B cell (primary cell): ENCODE data around the gene MAP3K5.

Source experiments
- CTCF ChIP-seq: fragments of 200-600 bp; IDR thresholded peaks from one replicate; pipeline ENCODE4 v1.8.0; 2022; ENCODE audit warnings: antibody characterized with exemption, mild to moderate bottlenecking
- EZH2 ChIP-seq: IDR thresholded peaks from 2 replicates; pipeline ENCODE4 v1.6.1; 2012; ENCODE audit warnings: borderline replicate concordance, low read depth, mild to moderate bottlenecking, moderate library complexity, low read length; ENCODE audit not compliant: insufficient read depth, poor library complexity, severe bottlenecking

GRCh38 chr6:136677344-136677743 is 114.9 kb downstream of the MAP3K5 start:
- TF ChIP-seq CTCF, result no peak
- TF ChIP-seq EZH2, result no peak
